ENCODE measurements around the gene MYRFL.
"Not testable (repeated sequence)": the region's sequence is repeated elsewhere in the genome, so short reads cannot be mapped to it uniquely, and the experiment has no call there.

The MYRFL gene

GRCh38 chr12:69994086-69994485, 169.1 kb downstream of the MYRFL start:
- not testable (repeated sequence) for DNase-seq

- DNase-seq: no peak
Measured at GRCh38 chr12:69994724-69995173, 169.7 kb downstream of the MYRFL start.

GRCh38 chr12:69996241-69996640, 171.2 kb downstream of the MYRFL start:
- no peak for DNase-seq

GRCh38 chr12:69996722-69997121, 171.7 kb downstream of the MYRFL start:
- DNase-seq: no peak

GRCh38 chr12:69998011-69998410, 173.0 kb downstream of the MYRFL start:
- no peak for DNase-seq

GRCh38 chr12:69998922-69999321, 173.9 kb downstream of the MYRFL start:
- no peak for DNase-seq

GRCh38 chr12:69999561-69999960, 174.5 kb downstream of the MYRFL start:
- DNase-seq: no peak

- DNase-seq: no peak
Measured at GRCh38 chr12:70002097-70002911, 177.3 kb downstream of the MYRFL start.

- no peak for DNase-seq
Measured at GRCh38 chr12:70002912-70003255, 177.9 kb downstream of the MYRFL start.

- no peak for DNase-seq
Measured at GRCh38 chr12:70005864-70006618, 181.0 kb downstream of the MYRFL start.

- no peak for DNase-seq
Measured at GRCh38 chr12:70006619-70006973, 181.6 kb downstream of the MYRFL start.

GRCh38 chr12:70007687-70008086, 182.7 kb downstream of the MYRFL start:
- no peak for DNase-seq

Measured in activated naive CD4-positive, alpha-beta T cell treated with Interleukin-2 at 50 U/mL for 16 hours (primary cell).